Spleen (tissue), 11 donors: ENCODE measurements around the gene CDC5L. TPM values are rescaled to one million over a fixed set of nuclear protein-coding genes. Genes with fewer than 3 reads are reported as not detected.
A peak's percentile ranks its signal among the peaks of the same experiment; 100 is the strongest.

Source experiments
- DNase-seq: peaks from one replicate; pipeline ENCODE4 v3.0.0-alpha.2; 2020
- H3K27ac ChIP-seq, 8 donors: fragments of 200-600 bp; sonication (generic) in 7 of 8; 1 replicate in 4 of 8; 2 replicates in 4 of 8; pipeline versions ENCODE4 v1.5.0 to v1.8.0; 2016 to 2021; ENCODE audit warnings: inconsistent platforms in 4 of 8, mild to moderate bottlenecking in 4 of 8, moderate library complexity in 1 of 8
- H3K27me3 ChIP-seq, 7 donors: fragments of 200-600 bp; sonication (generic) in 6 of 7; replicated peaks in 1 of 7; 1 replicate in 4 of 7; 2 replicates in 3 of 7; pipeline versions ENCODE4 v1.5.0 to v1.8.0; 2016 to 2021; ENCODE audit warnings: inconsistent platforms in 3 of 7, mild to moderate bottlenecking in 1 of 7
- H3K36me3 ChIP-seq, 6 donors: fragments of 200-600 bp; sonication (generic) in 5 of 6; 1 replicate in 4 of 6; 2 replicates in 2 of 6; pipeline versions ENCODE4 v1.5.0 to v1.8.0; 2016 to 2021; ENCODE audit warnings: inconsistent platforms in 2 of 6
- H3K4me1 ChIP-seq, 6 donors: fragments of 200-600 bp; sonication (generic) in 5 of 6; 1 replicate in 3 of 6; 2 replicates in 3 of 6; pipeline versions ENCODE4 v1.5.0 to v1.8.0; 2016 to 2021; ENCODE audit warnings: inconsistent platforms in 3 of 6
- H3K4me3 ChIP-seq, 8 donors: fragments of 200-600 bp; sonication (generic) in 7 of 8; 1 replicate in 4 of 8; 2 replicates in 4 of 8; pipeline versions ENCODE4 v1.5.0 to v1.8.0; 2016 to 2021; ENCODE audit warnings: inconsistent platforms in 4 of 8, mild to moderate bottlenecking in 4 of 8, moderate library complexity in 2 of 8
- H3K9me3 ChIP-seq, 8 donors: fragments of 200-600 bp; sonication (generic) in 7 of 8; 1 replicate in 4 of 8; 2 replicates in 4 of 8; pipeline versions ENCODE4 v1.5.0 to v1.8.0; 2016 to 2021; ENCODE audit warnings: inconsistent platforms in 4 of 8
- CTCF ChIP-seq, 11 experiments: fragments of 200-600 bp in 7 of 11; fragments of 450-650 bp in 4 of 11; sonication (generic) in 4 of 11; IDR thresholded peaks in 8 of 11; conservative IDR thresholded peaks in 3 of 11; 1 replicate in 7 of 11; 2 replicates in 4 of 11; pipeline versions ENCODE4 v1.4.0 to v1.8.0; 2016 to 2021; ENCODE audit warnings: antibody characterized with exemption in 11 of 11, inconsistent platforms in 4 of 11, mild to moderate bottlenecking in 1 of 11
- POLR2A ChIP-seq, 3 donors: fragments of 450-650 bp; IDR thresholded peaks; one replicate each; pipeline ENCODE4 v1.5.1; 2017; ENCODE audit warnings: antibody characterized with exemption in 3 of 3, mild to moderate bottlenecking in 1 of 3
- POLR2AphosphoS5 ChIP-seq, 3 donors: sonication (generic); formaldehyde crosslinking; IDR thresholded peaks; one replicate each; pipeline ENCODE4 v1.5.1; 2017; ENCODE audit warnings: antibody characterized with exemption in 3 of 3
- WGBS, 5 donors: extraction: QIAGEN DNeasy Blood & Tissue Kit in 3 of 5; methylation state at CpG; one replicate each; pipeline versions ENCODE4 v1.1.5 to v1.1.7; 2013 to 2018; 5-methylcytosine and 5-hydroxymethylcytosine counted together
- intact Hi-C: fragments of 100-400 bp; cut with DNase I; formaldehyde crosslinking; loops from one replicate; pipeline ENCODE4 v1.15.0; 2023; ENCODE audit warnings: low total_unique reads
- polyA plus RNA-seq, 3 donors: library from polyadenylated mRNA; stranded (reverse); fragments of 200-250 nt; gene quantifications; one replicate each; pipeline ENCODE4 v1.2.1, GENCODE V29; 2013
- total RNA-seq, 7 donors: library from RNA; depleted of rRNA in 3 of 7; stranded (reverse); fragments of >200 nt in 3 of 7; fragmentation: NEBNext Ultra II Directional in 4 of 7; extraction: Animal tissue kit (Norgen Biotek cat#: 25700) in 4 of 7; gene quantifications; one replicate each; pipeline versions ENCODE4 v1.1.0 to v1.2.1, GENCODE V29; 2016 to 2021
- donor health status: healthy with polysubstance abuse.
- donor health status: DM: no; HTN: no; CAD: no; lungs with moderate emphysema.
- donor health status: DM: no; HTN: no; CAD: no.
- donor health status: Bipolar disorder and iron deficiency.
- donor health status: healthy.
- donor health status: DM: no; HTN: no; CAD: no.
- donor health status: DM: yes; HTN: yes; CAD: no.

Gene CDC5L
- total and polyA plus RNA-seq, 10 donors, result 5.3 to 20.3 (median 18.1) TPM

- DNase-seq, result no peak
- intact Hi-C loops, result no loop called here
- peak overlapping the region in 1 of 8 donors; percentile 6 for H3K27ac ChIP-seq
- H3K27me3 ChIP-seq, result no peaks in the 10 kb centered on the region
- peaks cover 0 to 98% (median 48%) of the 10 kb centered on the region in 6 donors for H3K36me3 ChIP-seq
- peaks cover 0 to 41% (median 10%) of the 10 kb centered on the region in 6 donors for H3K4me1 ChIP-seq
- TF ChIP-seq CTCF (IDR thresholded peaks at IDR 0.05 in 8 of 11, conservative IDR thresholded peaks at IDR 0.05 in 3 of 11) (peak in 10 of 11 experiments; percentile 4 to 63 (median 49)), POLR2A (IDR thresholded peaks at IDR 0.05) (no peak), POLR2AphosphoS5 (IDR thresholded peaks at IDR 0.05) (no peak)
- H3K4me3 ChIP-seq, result no peak overlapping the region
- H3K9me3 ChIP-seq, result no peaks in the 10 kb centered on the region
- 97 to 100% (median 98%) methylated on average over 1 of the region's 1 CpG for WGBS, 5 donors
These were observed 43.7 kb downstream of the CDC5L start for GRCh38 chr6:44431118-44431725.

GRCh38 chr6:44432227-44432626 is 44.7 kb downstream of the CDC5L start:
- DNase-seq, result no peak
- peaks cover 0 to 41% (median 10%) of the 10 kb centered on the region in 6 donors for H3K4me1 ChIP-seq
- TF ChIP-seq POLR2AphosphoS5 (IDR thresholded peaks at IDR 0.05) (no peak), POLR2A (IDR thresholded peaks at IDR 0.05) (no peak), CTCF (IDR thresholded peaks at IDR 0.05 in 8 of 11, conservative IDR thresholded peaks at IDR 0.05 in 3 of 11) (no peak)
- H3K36me3 ChIP-seq, result peaks cover 0 to 94% (median 38%) of the 10 kb centered on the region in 6 donors
- 76 to 92% (median 84%) methylated on average over 2 of the region's 2 CpGs for WGBS, 5 donors
- no peak overlapping the region for H3K27ac ChIP-seq
- H3K4me3 ChIP-seq, result no peak overlapping the region
- H3K9me3 ChIP-seq, result no peaks in the 10 kb centered on the region
- intact Hi-C loops, result no loop called here
- H3K27me3 ChIP-seq, result no peaks in the 10 kb centered on the region

GRCh38 chr6:44432726-44433125 is 45.2 kb downstream of the CDC5L start:
- H3K4me3 ChIP-seq, result no peak overlapping the region
- peaks cover 0 to 41% (median 10%) of the 10 kb centered on the region in 6 donors for H3K4me1 ChIP-seq
- 77 to 91% (median 86%) methylated on average over 1 of the region's 1 CpG for WGBS, 5 donors
- H3K27me3 ChIP-seq, result no peaks in the 10 kb centered on the region
- peaks cover 0 to 94% (median 35%) of the 10 kb centered on the region in 6 donors for H3K36me3 ChIP-seq
- H3K27ac ChIP-seq, result no peak overlapping the region
- TF ChIP-seq POLR2AphosphoS5 (IDR thresholded peaks at IDR 0.05), result no peak
- no peak for TF ChIP-seq POLR2A (IDR thresholded peaks at IDR 0.05)
- TF ChIP-seq CTCF (IDR thresholded peaks at IDR 0.05 in 8 of 11, conservative IDR thresholded peaks at IDR 0.05 in 3 of 11), result no peak
- no peak for DNase-seq
- no peaks in the 10 kb centered on the region for H3K9me3 ChIP-seq
- intact Hi-C loops, result no loop called here

GRCh38 chr6:44435500-44435899 is 48.0 kb downstream of the CDC5L start:
- Histone ChIP-seq H3K4me1 (peaks cover 0 to 33% (median 13%) of the 10 kb centered on the region in 6 donors), H3K36me3 (peaks cover 0 to 94% (median 22%) of the 10 kb centered on the region in 6 donors), H3K27ac (no peak overlapping the region), H3K4me3 (no peak overlapping the region), H3K27me3 (no peaks in the 10 kb centered on the region), H3K9me3 (peaks cover 0 to 3% (median under 1%) of the 10 kb centered on the region in 8 donors)
- 88 to 98% (median 92%) methylated on average over 3 of the region's 3 CpGs for WGBS, 5 donors
- intact Hi-C loops, result no loop called here
- no peak for DNase-seq
- TF ChIP-seq POLR2A (IDR thresholded peaks at IDR 0.05), result no peak
- TF ChIP-seq POLR2AphosphoS5 (IDR thresholded peaks at IDR 0.05), result no peak
- no peak for TF ChIP-seq CTCF (IDR thresholded peaks at IDR 0.05 in 8 of 11, conservative IDR thresholded peaks at IDR 0.05 in 3 of 11)
